SK-N-SH treated with all-trans-retinoic acid at 6 μM for 48 hours (cell line): ENCODE data around the gene SMARCD1.

Experiments used
- ATAC-seq: fragments of 200-7000 bp; cut with Tn5 transposase; 3 replicates; pipeline ENCODE4 v1.9.1; 2020; ENCODE audit warnings: mild to moderate bottlenecking, moderate library complexity
- ARNTL ChIP-seq: fragments of 450-650 bp; formaldehyde crosslinking; IDR thresholded peaks from 2 replicates; pipeline ENCODE4 v1.5.0; 2020; ENCODE audit warnings: low read depth, mild to moderate bottlenecking, moderate library complexity, borderline replicate concordance
- BACH2 ChIP-seq: fragments of 250-450 bp; sonication (Bioruptor Pico); IDR thresholded peaks from 2 replicates; pipeline ENCODE4 v1.9.0; 2021; ENCODE audit warnings: mild to moderate bottlenecking, borderline replicate concordance
- CREB5 ChIP-seq: fragments of 250-450 bp; sonication (Bioruptor Pico); IDR thresholded peaks from 2 replicates; pipeline ENCODE4 v1.5.1; 2020; ENCODE audit warnings: low read depth, mild to moderate bottlenecking, moderate library complexity
- CSDC2 ChIP-seq: fragments of 250-450 bp; sonication (Bioruptor Pico); IDR thresholded peaks from 2 replicates; pipeline ENCODE4 v1.5.0; 2020; ENCODE audit warnings: mild to moderate bottlenecking, moderate library complexity
- CSRNP3 ChIP-seq: fragments of 250-450 bp; sonication (Bioruptor Pico); IDR thresholded peaks from 2 replicates; pipeline ENCODE4 v1.5.1; 2021; ENCODE audit warnings: mild to moderate bottlenecking, moderate library complexity
- ESRRG ChIP-seq: fragments of 250-450 bp; sonication (Bioruptor Pico); IDR thresholded peaks from 2 replicates; pipeline ENCODE4 v1.6.1; 2021; ENCODE audit warnings: mild to moderate bottlenecking
- OSR1 ChIP-seq: fragments of 250-450 bp; sonication (Bioruptor Pico); IDR thresholded peaks from 2 replicates; pipeline ENCODE4 v1.8.0; 2022; ENCODE audit warnings: moderate library complexity, mild to moderate bottlenecking, inconsistent platforms
- PATZ1 ChIP-seq: fragments of 250-450 bp; sonication (Bioruptor Pico); IDR thresholded peaks from 2 replicates; pipeline ENCODE4 v1.8.0; 2020; ENCODE audit warnings: mild to moderate bottlenecking, moderate library complexity, borderline replicate concordance
- POU6F1 ChIP-seq: fragments of 250-450 bp; sonication (Bioruptor Pico); IDR thresholded peaks from 2 replicates; pipeline ENCODE4 v1.8.0; 2021; ENCODE audit warnings: low read depth, mild to moderate bottlenecking, moderate library complexity, borderline replicate concordance
- RARB ChIP-seq: fragments of 250-450 bp; sonication (Bioruptor Pico); IDR thresholded peaks from 2 replicates; pipeline ENCODE4 v1.8.0; 2021; ENCODE audit warnings: mild to moderate bottlenecking, moderate library complexity
- TCF4 ChIP-seq: fragments of 250-450 bp; sonication (Bioruptor Pico); IDR thresholded peaks from 2 replicates; pipeline ENCODE4 v1.8.0; 2021; ENCODE audit warnings: mild to moderate bottlenecking, moderate library complexity, borderline replicate concordance
- ZNF70 ChIP-seq: fragments of 450-650 bp; formaldehyde crosslinking; IDR thresholded peaks from 2 replicates; pipeline ENCODE4 v1.5.0; 2020; ENCODE audit warnings: mild to moderate bottlenecking, moderate library complexity

SMARCD1 gene

GRCh38 chr12:50061171-50061570 lies 24.0 kb upstream of the SMARCD1 start (continued):
- TF ChIP-seq CSRNP3 (CRISPR knock-in tag) (no peak), RARB (CRISPR knock-in tag) (no peak), ARNTL (CRISPR knock-in tag) (no peak)

- no peak for ATAC-seq
- TF ChIP-seq OSR1 (CRISPR knock-in tag) = no peak
- no peak for TF ChIP-seq ZNF70 (CRISPR knock-in tag)
- TF ChIP-seq TCF4 (CRISPR knock-in tag) = no peak
- TF ChIP-seq RARB (CRISPR knock-in tag) = no peak
Measured at GRCh38 chr12:50061946-50062686, 23.0 kb upstream of the SMARCD1 start.

GRCh38 chr12:50062728-50063460 lies 22.2 kb upstream of the SMARCD1 start:
- TF ChIP-seq TCF4 (CRISPR knock-in tag) (no peak), CREB5 (CRISPR knock-in tag) (no peak), ZNF70 (CRISPR knock-in tag) (no peak), BACH2 (no peak), POU6F1 (CRISPR knock-in tag) (no peak), CSRNP3 (CRISPR knock-in tag) (no peak)
- TF ChIP-seq, all 23 proteins: peak for 0
- ATAC-seq = no peak

- TF ChIP-seq CSRNP3 (CRISPR knock-in tag) (no peak), RARB (CRISPR knock-in tag) (no peak), OSR1 (CRISPR knock-in tag) (no peak), BACH2 (no peak), PATZ1 (CRISPR knock-in tag) (no peak), ARNTL (CRISPR knock-in tag) (no peak), ZNF70 (CRISPR knock-in tag) (no peak), CSDC2 (CRISPR knock-in tag) (no peak), ESRRG (CRISPR knock-in tag) (no peak)
- ATAC-seq = no peak
Measured at GRCh38 chr12:50065726-50066310, 19.3 kb upstream of the SMARCD1 start.
